Activated CD4-positive, CD25-positive, alpha-beta regulatory T cell treated with anti-CD3 and anti-CD28 coated beads, Interleukin-2, amount 50 U/mL, for 72 hours (primary cell): ENCODE results near the gene PPP1R1B.

Experiments used
- DNase-seq: peaks from one replicate; pipeline ENCODE4 v3.0.0; 2021

Gene PPP1R1B

GRCh38 chr17:39658760-39659159 is 32.0 kb downstream of the PPP1R1B start:
- DNase-seq, result no peak

- no peak for DNase-seq
Observed at GRCh38 chr17:39659279-39660010, 32.7 kb downstream of the PPP1R1B start.

GRCh38 chr17:39660011-39660360 is 33.2 kb downstream of the PPP1R1B start:
- DNase-seq, result no peak

GRCh38 chr17:39660397-39661385 is 33.9 kb downstream of the PPP1R1B start:
- DNase-seq, result no peak

- no peak for DNase-seq
Observed at GRCh38 chr17:39661744-39662541, 35.2 kb downstream of the PPP1R1B start.

- no peak for DNase-seq
Observed at GRCh38 chr17:39662551-39663339, 36.0 kb downstream of the PPP1R1B start.

GRCh38 chr17:39663340-39663687 is 36.6 kb downstream of the PPP1R1B start:
- no peak for DNase-seq

- no peak for DNase-seq
Observed at GRCh38 chr17:39663688-39664580, 37.2 kb downstream of the PPP1R1B start.

GRCh38 chr17:39664581-39665561 is 38.1 kb downstream of the PPP1R1B start, which contains the start of gene TCAP:
TSS of gene TCAP (plus strand) at chr17:39665349. CDS start at chr17:39665360, 11 bp downstream.
- DNase-seq, result no peak

- no peak for DNase-seq
Observed at GRCh38 chr17:39665642-39666224, 39.0 kb downstream of the PPP1R1B start.

- no peak for DNase-seq
Observed at GRCh38 chr17:39666231-39666600, 39.5 kb downstream of the PPP1R1B start.

- no peak for DNase-seq
Observed at GRCh38 chr17:39666601-39667261, 40.0 kb downstream of the PPP1R1B start.

GRCh38 chr17:39667262-39667944 is 40.7 kb downstream of the PPP1R1B start:
- DNase-seq, result no peak

GRCh38 chr17:39667945-39668924 is 41.5 kb downstream of the PPP1R1B start, which contains the start of gene PNMT:
TSS of gene PNMT (plus strand) at chr17:39668453. CDS start at chr17:39668476, 23 bp downstream.
- peak; percentile 71 for DNase-seq

- no peak for DNase-seq
Observed at GRCh38 chr17:39669897-39670735, 43.4 kb downstream of the PPP1R1B start.

- no peak for DNase-seq
Observed at GRCh38 chr17:39670746-39671145, 44.0 kb downstream of the PPP1R1B start.
